Skeletal muscle tissue (tissue), 4 donors: Measurements from ENCODE around the gene RNF115. TPM values are rescaled to one million over a fixed set of nuclear protein-coding genes. Genes with fewer than 3 reads are reported as not detected.

Source experiments
- H3K27ac ChIP-seq: one replicate; pipeline ENCODE4 v1.7.0; 2013; ENCODE audit warnings: mild to moderate bottlenecking, low read depth, low read length, inconsistent platforms
- H3K27me3 ChIP-seq, 3 donors: one replicate each; pipeline ENCODE4 v1.7.0; 2013; ENCODE audit warnings: low read length in 3 of 3; ENCODE audit not compliant: control insufficient read depth in 3 of 3, insufficient read depth in 3 of 3
- H3K36me3 ChIP-seq, 3 donors: one replicate each; pipeline ENCODE4 v1.7.0; 2013; ENCODE audit warnings: low read length in 3 of 3; ENCODE audit not compliant: control insufficient read depth in 3 of 3, insufficient read depth in 3 of 3
- H3K4me1 ChIP-seq, 3 donors: one replicate each; pipeline ENCODE4 v1.7.0; 2013; ENCODE audit warnings: low read length in 3 of 3, mild to moderate bottlenecking in 3 of 3; ENCODE audit not compliant: control insufficient read depth in 3 of 3, insufficient read depth in 3 of 3
- H3K4me3 ChIP-seq, 3 donors: one replicate each; pipeline ENCODE4 v1.7.0; 2013; ENCODE audit warnings: low read length in 3 of 3
- H3K9ac ChIP-seq, 3 donors: one replicate each; pipeline ENCODE4 v1.7.0; 2013; ENCODE audit warnings: low read length in 3 of 3, mild to moderate bottlenecking in 3 of 3, moderate library complexity in 2 of 3, low read depth in 1 of 3
- H3K9me3 ChIP-seq, 3 donors: one replicate each; pipeline ENCODE4 v1.7.0; 2013; ENCODE audit warnings: low read length in 3 of 3; ENCODE audit not compliant: control insufficient read depth in 3 of 3
- total RNA-seq: library from RNA; depleted of rRNA; stranded (reverse); fragments of >200 nt; gene quantifications from one replicate; pipeline ENCODE4 v1.2.3, GENCODE V29; 2014
- donor health status: Osteomylitis.

RNF115 gene
- 13.6 TPM for total RNA-seq

- Histone ChIP-seq H3K27ac (peak within 1 kb of the TSS; percentile 89), H3K36me3 (peaks cover 15 to 27% (median 25%) of the 10 kb centered on the region in 3 donors), H3K9me3 (no peaks in the 10 kb centered on the region), H3K4me1 (peaks cover 2 to 6% (median 6%) of the 10 kb centered on the region in 3 donors), H3K4me3 (peak within 1 kb of the TSS; percentile 86 to 99 (median 98)), H3K27me3 (no peaks in the 10 kb centered on the region), H3K9ac (peak within 1 kb of the TSS; percentile 87 to 97 (median 94))
These were observed at the start of gene RNF115, which contains the start of gene POLR3C for GRCh38 chr1:145823565-145824498. Gene RNF115 (minus strand): TSS chr1:145824095. CDS start chr1:145823873, 222 bp downstream. Gene POLR3C (plus strand): TSS chr1:145824200. CDS start chr1:145825777, 1,577 bp downstream.

- H3K27ac ChIP-seq: peak overlapping the region; percentile 61
- peaks cover 17 to 23% (median 18%) of the 10 kb centered on the region in 3 donors for H3K4me1 ChIP-seq
- peak overlapping the region; percentile 75 to 87 (median 82) for H3K9ac ChIP-seq
- peak overlapping the region; percentile 81 to 86 (median 83) for H3K4me3 ChIP-seq
- peaks cover 2 to 8% (median 8%) of the 10 kb centered on the region in 3 donors for H3K36me3 ChIP-seq
- H3K27me3 ChIP-seq: no peaks in the 10 kb centered on the region
- H3K9me3 ChIP-seq: no peaks in the 10 kb centered on the region
These were observed 48.4 kb upstream of the RNF115 start for GRCh38 chr1:145871994-145872924.

DNA sequence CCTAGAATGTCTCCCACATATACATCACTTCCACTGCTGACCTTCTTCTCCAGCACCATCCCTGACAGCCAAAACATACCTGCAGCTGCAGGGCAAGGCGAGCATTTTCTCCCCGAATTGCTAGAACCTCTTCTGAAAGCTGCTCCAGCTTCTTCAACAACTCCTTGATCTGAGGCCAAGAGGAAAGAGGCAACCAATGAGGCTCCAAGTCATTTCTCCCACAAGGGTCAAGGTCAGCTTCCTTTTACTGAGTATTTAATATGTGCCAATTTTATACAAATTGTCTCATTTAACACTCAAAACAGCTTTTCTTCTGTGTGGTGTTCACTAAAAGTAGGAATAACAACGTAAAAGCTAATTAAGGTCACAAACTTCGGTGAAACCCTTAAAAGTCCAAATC, 44.3 kb upstream of the RNF115 start:
- H3K27me3 ChIP-seq: no peaks in the 10 kb centered on the region
- H3K4me3 ChIP-seq: no peak overlapping the region
- H3K27ac ChIP-seq: no peak overlapping the region
- peaks cover 17 to 22% (median 18%) of the 10 kb centered on the region in 3 donors for H3K4me1 ChIP-seq
- peaks cover 2 to 17% (median 16%) of the 10 kb centered on the region in 3 donors for H3K36me3 ChIP-seq
- H3K9me3 ChIP-seq: no peaks in the 10 kb centered on the region
- H3K9ac ChIP-seq: no peak overlapping the region

- peaks cover 4 to 10% (median 5%) of the 10 kb centered on the region in 3 donors for H3K4me1 ChIP-seq
- no peak overlapping the region for H3K27ac ChIP-seq
- no peaks in the 10 kb centered on the region for H3K27me3 ChIP-seq
These were observed 39.6 kb upstream of the RNF115 start for GRCh38 chr1:145863282-145864018.

DNA sequence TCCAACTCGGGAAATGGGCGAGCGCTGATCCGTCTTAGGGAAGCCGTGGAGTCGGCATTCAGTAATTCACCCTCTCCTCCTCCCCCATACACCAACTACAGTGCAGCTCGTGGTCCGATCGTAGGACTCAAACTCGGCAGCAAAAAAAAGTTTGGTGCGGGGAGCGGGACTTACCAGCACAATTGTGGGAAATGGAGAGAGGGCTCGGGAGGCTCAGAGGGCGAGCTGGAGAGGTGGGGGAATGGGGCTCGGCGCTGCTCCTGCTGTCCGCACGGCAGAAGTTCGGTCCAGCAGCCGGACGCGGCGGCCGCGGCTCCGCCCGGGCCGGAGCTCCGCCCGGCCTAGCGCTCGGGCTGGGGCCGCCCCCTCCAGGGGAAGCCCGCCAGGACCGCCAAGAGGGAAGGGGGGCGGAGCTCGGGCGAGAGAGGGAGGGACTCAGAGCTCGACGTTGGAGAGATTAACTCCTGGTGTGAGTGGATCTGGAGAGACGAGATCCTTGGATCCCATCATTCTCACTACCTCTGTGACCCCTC, 35.7 kb upstream of the RNF115 start:
- Histone ChIP-seq H3K9ac (peak overlapping the region; percentile 81 to 89 (median 88)), H3K4me1 (peaks cover 16 to 26% (median 17%) of the 10 kb centered on the region in 3 donors)

More at GRCh38 chr1:145863282-145864018, 39.6 kb upstream of the RNF115 start:
- peaks cover 2 to 17% (median 16%) of the 10 kb centered on the region in 3 donors for H3K36me3 ChIP-seq
- no peaks in the 10 kb centered on the region for H3K9me3 ChIP-seq
- H3K4me3 ChIP-seq: no peak overlapping the region
- no peak overlapping the region for H3K9ac ChIP-seq

DNA sequence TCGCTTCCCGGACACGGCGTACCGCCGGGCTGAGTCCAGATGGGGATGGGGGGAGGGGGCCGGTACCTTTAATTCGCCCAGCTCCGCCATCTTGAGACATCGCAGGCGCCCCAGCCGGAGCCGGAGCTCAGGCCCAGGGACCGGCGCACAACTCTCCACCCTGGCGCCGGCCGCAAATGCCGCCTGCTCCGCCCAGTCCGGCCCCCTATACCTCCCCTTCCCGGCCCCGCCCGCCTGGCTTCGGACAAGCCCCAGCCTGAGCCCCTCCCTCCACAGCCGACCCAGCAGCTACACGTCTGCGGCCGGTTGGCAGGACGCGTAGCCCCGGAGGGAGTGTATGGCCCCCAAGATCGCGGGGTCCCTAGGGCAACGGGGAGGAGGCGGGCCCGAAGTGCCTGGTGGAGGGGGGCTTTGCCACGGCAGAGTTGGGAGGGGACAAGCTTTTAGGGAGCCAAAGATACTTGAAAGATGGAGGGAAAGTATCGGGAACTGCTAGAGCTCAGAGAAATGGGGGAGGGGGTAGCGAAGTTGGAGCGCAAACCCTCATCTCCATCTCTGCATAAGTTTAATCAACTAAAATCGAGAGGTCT, 35.1 kb upstream of the RNF115 start, which contains the start of gene PIAS3:
Gene PIAS3, minus strand, starts transcription at position 181 of the 590 bp plus-strand sequence. Its CDS starts 91 bp downstream, at position 90.
- Histone ChIP-seq H3K9ac (peak within 1 kb of the TSS; percentile 81 to 89 (median 88)), H3K36me3 (peaks cover 25 to 28% (median 26%) of the 10 kb centered on the region in 3 donors), H3K27ac (peak within 1 kb of the TSS; percentile 83), H3K4me1 (peaks cover 16 to 26% (median 17%) of the 10 kb centered on the region in 3 donors), H3K27me3 (no peaks in the 10 kb centered on the region), H3K4me3 (peak within 1 kb of the TSS; percentile 93 to 97 (median 97)), H3K9me3 (no peaks in the 10 kb centered on the region)

More for the DNA sequence above, 35.7 kb upstream of the RNF115 start:
- H3K36me3 ChIP-seq: peaks cover 20 to 24% (median 22%) of the 10 kb centered on the region in 3 donors
- H3K27ac ChIP-seq: peak overlapping the region; percentile 83
- H3K27me3 ChIP-seq: no peaks in the 10 kb centered on the region
- H3K4me3 ChIP-seq: peak overlapping the region; percentile 93 to 97 (median 97)
- no peaks in the 10 kb centered on the region for H3K9me3 ChIP-seq

- Histone ChIP-seq H3K9me3 (no peaks in the 10 kb centered on the region), H3K9ac (peak overlapping the region; percentile 81 to 89 (median 88)), H3K4me3 (peak overlapping the region; percentile 93 to 97 (median 97)), H3K27me3 (no peaks in the 10 kb centered on the region), H3K4me1 (peaks cover 16 to 26% (median 17%) of the 10 kb centered on the region in 3 donors), H3K27ac (peak overlapping the region; percentile 83), H3K36me3 (peaks cover 31 to 35% (median 31%) of the 10 kb centered on the region in 3 donors)
These were observed 34.5 kb upstream of the RNF115 start for GRCh38 chr1:145858238-145858900.

- H3K36me3 ChIP-seq: peaks cover 35 to 43% (median 39%) of the 10 kb centered on the region in 3 donors
- H3K4me3 ChIP-seq: no peak overlapping the region
These were observed 33.3 kb upstream of the RNF115 start for GRCh38 chr1:145857170-145857569.

More at GRCh38 chr1:145857170-145857569, 33.3 kb upstream of the RNF115 start:
- Histone ChIP-seq H3K27ac (no peak overlapping the region), H3K9ac (peak overlapping the region in 1 of 3 donors; percentile 54), H3K4me1 (peaks cover 16 to 26% (median 17%) of the 10 kb centered on the region in 3 donors), H3K9me3 (no peaks in the 10 kb centered on the region), H3K27me3 (no peaks in the 10 kb centered on the region)
